HCT116 (cell line): ENCODE data around the gene MTPN. TPM values are rescaled to one million over a fixed set of nuclear protein-coding genes. Genes with fewer than 3 reads are reported as not detected.

ENCODE experiments used
- ATAC-seq: fragments of 200-7000 bp; cut with Tn5 transposase; 2 replicates; pipeline ENCODE4 v1.9.1; 2020; ENCODE audit warnings: mild to moderate bottlenecking, moderate library complexity
- BruUV-seq: library from RNA; stranded (reverse); fragments of 400-500 nt; replicated peaks from 2 replicates; lab custom pipeline; 2021; lab: Mats Ljungman, UMichigan
- CTCF ChIA-PET: fragments of 300-600 bp; sonication (Branson Sonifier 250); formaldehyde crosslinking; loops from one replicate; lab custom pipeline; 2021; ENCODE audit warnings: antibody characterized with exemption; lab: Charles Lee
- POLR2A ChIA-PET: fragments of 300-600, 350-600 bp; sonication (Branson Sonifier 250); formaldehyde crosslinking; loops from one replicate; lab custom pipeline; 2021; ENCODE audit warnings: antibody characterized with exemption; lab: Charles Lee
- RAD21 ChIA-PET, 2 experiments: fragments of 300-600 bp; sonication (Branson Sonifier 250); formaldehyde crosslinking; loops; one replicate each; lab custom pipeline; 2023; ENCODE audit warnings: low total read pairs in 2 of 2; ENCODE audit not compliant: uncharacterized antibody in 2 of 2, unreplicated experiment in 2 of 2, low non-redundant PET in 1 of 2; lab: Charles Lee
- DNase-seq: peaks from one replicate; pipeline ENCODE4 v3.0.0-alpha.2; 2010; ENCODE audit warnings: low read depth, low spot score
- H2AFZ ChIP-seq: fragments of 200-600 bp; shearing (Covaris generic), sonication (generic); 2 replicates; pipeline ENCODE4 v1.6.1; 2017; ENCODE audit warnings: low read depth, mixed run types, mixed read lengths, antibody characterized with exemption, low read length; ENCODE audit not compliant: poor library complexity, severe bottlenecking
- H3K27ac ChIP-seq: 2 replicates; pipeline ENCODE4 v1.5.1; 2012; ENCODE audit warnings: low read depth, low read length
- H3K27me3 ChIP-seq: fragments of 200-600 bp; sonication (generic); 2 replicates; pipeline ENCODE4 v1.6.1; 2016; ENCODE audit warnings: mixed run types, low read length, mixed read lengths; ENCODE audit not compliant: insufficient read depth
- H3K36me3 ChIP-seq, 2 experiments: fragments of 200-500 bp in 1 of 2; fragments of 200-600 bp in 1 of 2; sonication (Bioruptor generic) in 1 of 2; sonication (generic) in 1 of 2; 2 replicates each; pipeline versions ENCODE4 v1.5.1 to v1.6.1; 2014 to 2016; ENCODE audit warnings: low read length in 2 of 2, inconsistent platforms in 1 of 2, mixed read lengths in 1 of 2, mixed run types in 1 of 2; ENCODE audit not compliant: insufficient read depth in 2 of 2, control insufficient read depth in 1 of 2
- H3K4me1 ChIP-seq, 2 experiments: fragments of 200-600 bp in 1 of 2; sonication (generic) in 1 of 2; 2 replicates each; pipeline versions ENCODE4 v1.5.1 to v1.6.1; 2012 to 2017; ENCODE audit warnings: low read length in 2 of 2, inconsistent platforms in 1 of 2, mild to moderate bottlenecking in 1 of 2, mixed read lengths in 1 of 2, mixed run types in 1 of 2, moderate library complexity in 1 of 2; ENCODE audit not compliant: insufficient read depth in 2 of 2, control insufficient read depth in 1 of 2
- H3K4me2 ChIP-seq: fragments of 200-600 bp; sonication (generic); 2 replicates; pipeline ENCODE4 v1.6.1; 2017; ENCODE audit warnings: mixed run types, low read length, mixed read lengths
- H3K4me3 ChIP-seq, 2 experiments: fragments of 200-600 bp in 1 of 2; sonication (generic) in 1 of 2; replicated peaks in 1 of 2; 2 replicates each; pipeline ENCODE4 v1.5.1; 2011 to 2016; ENCODE audit warnings: low read length in 2 of 2, control low read depth in 1 of 2, low read depth in 1 of 2, mild to moderate bottlenecking in 1 of 2, mixed read lengths in 1 of 2, mixed run types in 1 of 2
- H3K79me2 ChIP-seq: fragments of 200-600 bp; sonication (generic); 2 replicates; pipeline ENCODE4 v1.6.1; 2017; ENCODE audit warnings: mild to moderate bottlenecking, mixed run types, low read length, moderate library complexity, mixed read lengths; ENCODE audit not compliant: insufficient read depth
- H3K9ac ChIP-seq: fragments of 200-600 bp; sonication (generic); 2 replicates; pipeline ENCODE4 v1.6.1; 2016; ENCODE audit warnings: low read length, mixed read lengths
- H3K9me2 ChIP-seq: fragments of 200-600 bp; sonication (generic), shearing (Covaris generic); 2 replicates; pipeline ENCODE4 v1.6.1; 2017; ENCODE audit warnings: mixed run types, mild to moderate bottlenecking, moderate library complexity; ENCODE audit not compliant: insufficient read depth
- H3K9me3 ChIP-seq, 2 experiments: fragments of 200-500 bp in 1 of 2; fragments of 200-600 bp in 1 of 2; sonication (Bioruptor generic) in 1 of 2; sonication (generic) in 1 of 2; 2 replicates each; pipeline ENCODE4 v1.6.1; 2014 to 2017; ENCODE audit warnings: low read length in 2 of 2, mixed read lengths in 2 of 2, inconsistent platforms in 1 of 2, low read depth in 1 of 2, mild to moderate bottlenecking in 1 of 2, mixed run types in 1 of 2, moderate library complexity in 1 of 2; ENCODE audit not compliant: control insufficient read depth in 1 of 2, insufficient read depth in 1 of 2
- H4K20me1 ChIP-seq: fragments of 200-600 bp; sonication (generic), shearing (Covaris generic); 2 replicates; pipeline ENCODE4 v1.6.1; 2017; ENCODE audit warnings: mixed run types, mild to moderate bottlenecking, moderate library complexity; ENCODE audit not compliant: insufficient read depth
- CBX3 ChIP-seq: IDR thresholded peaks from 2 replicates; pipeline ENCODE4 v1.6.1; 2012; ENCODE audit warnings: low read depth
- ELF1 ChIP-seq: IDR thresholded peaks from 2 replicates; pipeline ENCODE4 v1.6.1; 2012; ENCODE audit warnings: low read depth, borderline replicate concordance
- EZH2phosphoT487 ChIP-seq: fragments of 200-600 bp; IDR thresholded peaks from 2 replicates; pipeline ENCODE4 v1.6.1; 2018; ENCODE audit warnings: antibody characterized with exemption, borderline replicate concordance
- POLR2A ChIP-seq: IDR thresholded peaks from 2 replicates; pipeline ENCODE4 v1.7.0; 2011; ENCODE audit warnings: borderline replicate concordance; ENCODE audit not compliant: insufficient read depth, insufficient read length; ENCODE audit errors: extremely low read depth
- POLR2AphosphoS5 ChIP-seq: IDR thresholded peaks from 2 replicates; pipeline ENCODE4 v1.6.1; 2011; ENCODE audit warnings: mild to moderate bottlenecking, low read depth, low read length, moderate library complexity
- SIN3A ChIP-seq: IDR thresholded peaks from 2 replicates; pipeline ENCODE4 v1.6.1; 2012; ENCODE audit warnings: low read depth
- SP1 ChIP-seq: IDR thresholded peaks from 2 replicates; pipeline ENCODE4 v1.6.1; 2012; ENCODE audit warnings: low read depth
- TCF7L2 ChIP-seq: IDR thresholded peaks from 2 replicates; pipeline ENCODE4 v1.7.0; 2011; ENCODE audit warnings: borderline replicate concordance, inconsistent platforms; ENCODE audit not compliant: insufficient read depth, insufficient read length; ENCODE audit errors: extremely low read depth
- YY1 ChIP-seq: IDR thresholded peaks from 2 replicates; pipeline ENCODE4 v1.6.1; 2011; ENCODE audit warnings: low read length, low read depth, moderate library complexity, mild to moderate bottlenecking; ENCODE audit not compliant: insufficient replicate concordance; ENCODE audit errors: extremely low read depth
- ZFX ChIP-seq: fragments of 450-650 bp; IDR thresholded peaks from 2 replicates; pipeline ENCODE4 v1.6.1; 2017
- ZNF274 ChIP-seq: fragments of 200-500 bp; sonication (Bioruptor generic); IDR thresholded peaks from 2 replicates; pipeline ENCODE4 v1.6.1; 2014; ENCODE audit warnings: mild to moderate bottlenecking, low read depth, low read length, inconsistent platforms
- intact Hi-C: fragments of 100-400 bp; cut with micrococcal nuclease; formaldehyde crosslinking; loops from 2 replicates; pipeline ENCODE4 v1.10.0; 2022
- total RNA-seq: library from RNA; stranded (reverse); gene quantifications from one replicate; pipeline ENCODE4 v1.2.1, GENCODE V29; 2021; ENCODE audit not compliant: unreplicated experiment
- TF ChIP-seq, protein P1 (sequence below), 3 experiments: fragments of 200-600 bp in 1 of 3; sonication (generic) in 1 of 3; IDR thresholded peaks in 2 of 3; conservative IDR thresholded peaks in 1 of 3; 2 replicates each; pipeline ENCODE4 v1.5.1; 2012 to 2017; ENCODE audit warnings: low read depth in 2 of 3, low read length in 2 of 3, antibody characterized with exemption in 1 of 3, borderline replicate concordance in 1 of 3, control low read depth in 1 of 3, mild to moderate bottlenecking in 1 of 3, mixed read lengths in 1 of 3, mixed run types in 1 of 3, moderate library complexity in 1 of 3; ENCODE audit not compliant: insufficient read depth in 1 of 3
- TF ChIP-seq, protein P2 (sequence below): IDR thresholded peaks from 2 replicates; pipeline ENCODE4 v1.6.1; 2012

Gene MTPN
- total RNA-seq, 1 experiment from 2014 or later, result 152 TPM

DNA sequence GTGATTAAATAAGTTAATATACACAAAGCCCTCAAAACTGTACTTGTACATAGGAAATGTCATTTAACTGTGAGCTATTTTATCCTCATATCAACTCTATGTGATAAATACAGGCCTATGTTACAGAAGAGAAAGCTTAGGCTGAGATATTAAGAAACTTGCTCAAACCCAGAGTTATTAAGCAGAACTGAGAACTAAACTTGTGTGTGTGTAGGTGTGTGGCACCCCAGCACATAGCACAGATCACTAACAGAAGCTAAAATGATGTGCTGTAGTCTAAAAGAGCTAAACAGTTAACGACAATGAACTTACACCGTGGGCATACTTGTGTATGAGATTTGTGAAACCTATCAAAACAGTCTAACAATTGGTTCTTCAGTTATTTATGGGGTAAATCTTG, 34.5 kb downstream of the MTPN start (continued):
- TF ChIP-seq, protein P1, sequence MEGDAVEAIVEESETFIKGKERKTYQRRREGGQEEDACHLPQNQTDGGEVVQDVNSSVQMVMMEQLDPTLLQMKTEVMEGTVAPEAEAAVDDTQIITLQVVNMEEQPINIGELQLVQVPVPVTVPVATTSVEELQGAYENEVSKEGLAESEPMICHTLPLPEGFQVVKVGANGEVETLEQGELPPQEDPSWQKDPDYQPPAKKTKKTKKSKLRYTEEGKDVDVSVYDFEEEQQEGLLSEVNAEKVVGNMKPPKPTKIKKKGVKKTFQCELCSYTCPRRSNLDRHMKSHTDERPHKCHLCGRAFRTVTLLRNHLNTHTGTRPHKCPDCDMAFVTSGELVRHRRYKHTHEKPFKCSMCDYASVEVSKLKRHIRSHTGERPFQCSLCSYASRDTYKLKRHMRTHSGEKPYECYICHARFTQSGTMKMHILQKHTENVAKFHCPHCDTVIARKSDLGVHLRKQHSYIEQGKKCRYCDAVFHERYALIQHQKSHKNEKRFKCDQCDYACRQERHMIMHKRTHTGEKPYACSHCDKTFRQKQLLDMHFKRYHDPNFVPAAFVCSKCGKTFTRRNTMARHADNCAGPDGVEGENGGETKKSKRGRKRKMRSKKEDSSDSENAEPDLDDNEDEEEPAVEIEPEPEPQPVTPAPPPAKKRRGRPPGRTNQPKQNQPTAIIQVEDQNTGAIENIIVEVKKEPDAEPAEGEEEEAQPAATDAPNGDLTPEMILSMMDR (IDR thresholded peaks at IDR 0.05 in 2 of 3, conservative IDR thresholded peaks at IDR 0.05 in 1 of 3; ENCODE audit: borderline replicate concordance in 1 of 3, insufficient read depth in 1 of 3, low read depth in 2 of 3, low read length in 2 of 3), result no peak
- TF ChIP-seq TCF7L2 (no peak), ZNF274 (no peak)
- TF ChIP-seq, all 23 proteins: peak for 0

DNA sequence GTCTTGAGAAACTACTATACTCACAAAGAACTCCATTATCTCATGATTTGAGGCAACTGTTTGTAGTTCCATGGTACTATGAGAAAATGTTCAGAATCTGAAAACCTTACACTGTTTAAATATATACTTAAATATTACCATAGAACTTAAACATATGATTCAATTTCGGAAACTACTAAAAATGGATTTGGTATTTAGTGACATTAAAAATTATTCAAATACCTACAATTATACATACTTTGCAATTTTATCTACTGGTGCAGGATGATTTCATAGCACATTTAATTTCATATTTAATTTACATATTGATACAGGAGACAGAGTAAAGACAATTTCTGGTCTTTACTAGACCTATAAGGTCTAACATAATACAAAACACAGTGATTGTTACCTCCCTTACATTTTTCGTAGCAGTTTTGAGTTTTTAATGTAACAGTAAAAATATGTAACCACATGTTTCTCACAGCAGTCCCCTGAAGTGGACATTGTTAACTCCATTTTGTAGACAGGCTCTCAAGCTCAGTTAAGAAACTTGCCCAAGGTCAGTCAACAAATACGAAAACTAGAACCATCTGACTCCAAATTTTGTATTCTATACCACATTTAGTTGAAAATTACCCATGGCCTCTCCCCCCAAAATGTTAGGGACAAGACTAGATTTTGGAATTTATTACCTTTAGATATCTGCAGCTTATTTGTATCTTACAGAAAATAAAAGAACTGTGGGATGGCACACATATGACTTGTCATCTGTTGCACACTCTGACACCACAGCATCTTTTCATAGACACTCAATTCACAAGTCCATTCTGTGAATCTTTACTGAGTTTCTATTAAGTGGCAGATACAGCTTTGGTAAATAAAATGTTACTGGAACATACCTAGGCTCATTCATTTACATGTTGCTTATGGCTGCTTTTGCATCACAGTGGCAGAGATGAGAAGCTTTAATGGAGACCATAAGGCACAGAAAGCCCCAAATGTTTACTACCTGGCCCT, 36.8 kb downstream of the MTPN start:
- Histone ChIP-seq H3K27ac (no peak overlapping the region), H3K4me2 (no peak overlapping the region), H3K9ac (no peak overlapping the region), H3K36me3 (no peaks in the 10 kb centered on the region), H4K20me1 (peaks cover 16% of the 10 kb centered on the region; the same call in 1 of the 2 replicates), H3K9me3 (no peaks in the 10 kb centered on the region), H2AFZ (no peak overlapping the region), H3K79me2 (peaks cover 77% of the 10 kb centered on the region), H3K27me3 (no peaks in the 10 kb centered on the region), H3K4me1 (no peaks in the 10 kb centered on the region)
- no peak for ATAC-seq
- no TSS peak for BruUV-seq
- ChIA-PET POLR2A (no interaction called here), RAD21 (no interaction called here)
- intact Hi-C loops, result no loop called here
- TF ChIP-seq, protein P2, sequence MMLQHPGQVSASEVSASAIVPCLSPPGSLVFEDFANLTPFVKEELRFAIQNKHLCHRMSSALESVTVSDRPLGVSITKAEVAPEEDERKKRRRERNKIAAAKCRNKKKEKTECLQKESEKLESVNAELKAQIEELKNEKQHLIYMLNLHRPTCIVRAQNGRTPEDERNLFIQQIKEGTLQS, result no peak
- TF ChIP-seq EZH2phosphoT487 (no peak), ZNF274 (no peak), POLR2A (no peak), YY1 (no peak), POLR2AphosphoS5 (no peak), CBX3 (no peak), ELF1 (no peak), ZFX (no peak), SIN3A (no peak), TCF7L2 (no peak), SP1 (no peak)
- TF ChIP-seq, protein P1 (IDR thresholded peaks at IDR 0.05 in 2 of 3, conservative IDR thresholded peaks at IDR 0.05 in 1 of 3; ENCODE audit: borderline replicate concordance in 1 of 3, insufficient read depth in 1 of 3, low read depth in 2 of 3, low read length in 2 of 3), result no peak
- TF ChIP-seq, all 23 proteins: peak for 0
- H3K4me3 ChIP-seq, result no peak overlapping the region
- CTCF ChIA-PET, result no interaction called here
- no peaks in the 10 kb centered on the region for H3K9me2 ChIP-seq
- DNase-seq, result no peak
